ENCODE data around the gene ITGB3.
"Not testable (repeated sequence)": the region's sequence is repeated elsewhere in the genome, so short reads cannot be mapped to it uniquely, and the experiment has no call there.

Gene ITGB3

DNA sequence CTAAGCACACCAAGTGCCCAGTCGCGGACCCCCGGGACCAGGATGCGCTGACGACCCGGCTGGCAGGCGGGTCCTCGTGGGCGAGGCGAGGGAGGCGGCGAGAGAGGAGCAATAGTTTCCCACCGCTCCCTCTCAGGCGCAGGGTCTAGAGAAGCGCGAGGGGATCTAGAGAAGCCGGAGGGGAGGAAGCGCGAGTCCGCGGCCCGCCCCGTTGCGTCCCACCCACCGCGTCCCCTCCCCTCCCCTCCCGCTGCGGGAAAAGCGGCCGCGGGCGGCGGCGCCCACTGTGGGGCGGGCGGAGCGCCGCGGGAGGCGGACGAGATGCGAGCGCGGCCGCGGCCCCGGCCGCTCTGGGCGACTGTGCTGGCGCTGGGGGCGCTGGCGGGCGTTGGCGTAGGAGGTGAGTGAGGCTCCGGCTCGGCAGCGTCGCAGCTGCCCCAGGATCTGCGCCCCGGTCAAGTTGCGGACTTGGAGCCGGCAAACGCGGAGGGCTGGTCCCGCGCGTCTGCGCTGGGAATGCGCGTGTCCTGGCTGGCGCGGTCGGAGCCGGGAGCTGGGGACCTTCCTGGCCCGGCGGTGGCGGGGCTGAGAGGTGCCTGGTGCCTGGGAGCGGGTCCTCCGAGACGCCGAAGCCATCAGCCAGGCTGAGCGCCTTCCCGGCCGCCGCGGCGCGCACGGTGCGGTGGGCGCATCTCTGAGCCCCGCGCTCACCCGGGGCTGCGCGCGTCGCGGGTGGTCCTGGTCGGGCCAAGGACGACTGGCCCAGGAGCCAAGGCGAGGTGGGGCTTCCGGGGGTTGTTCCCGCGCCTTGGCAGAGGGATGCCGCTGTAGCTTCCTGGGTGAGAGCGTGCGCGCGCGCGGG is at the start of gene ITGB3:
Gene ITGB3, plus strand, starts transcription at position 287 of the 862 bp plus-strand sequence. Its CDS starts 35 bp downstream, at position 322.
- in situ Hi-C loops (cut with MboI; ENCODE audit: low sequenced_read_pairs), result no loop called here

- in situ Hi-C loops (cut with MboI; ENCODE audit: low sequenced_read_pairs), result no loop called here
Observed at GRCh38 chr17:47203984-47204721, 49.5 kb upstream of the ITGB3 start.

DNA sequence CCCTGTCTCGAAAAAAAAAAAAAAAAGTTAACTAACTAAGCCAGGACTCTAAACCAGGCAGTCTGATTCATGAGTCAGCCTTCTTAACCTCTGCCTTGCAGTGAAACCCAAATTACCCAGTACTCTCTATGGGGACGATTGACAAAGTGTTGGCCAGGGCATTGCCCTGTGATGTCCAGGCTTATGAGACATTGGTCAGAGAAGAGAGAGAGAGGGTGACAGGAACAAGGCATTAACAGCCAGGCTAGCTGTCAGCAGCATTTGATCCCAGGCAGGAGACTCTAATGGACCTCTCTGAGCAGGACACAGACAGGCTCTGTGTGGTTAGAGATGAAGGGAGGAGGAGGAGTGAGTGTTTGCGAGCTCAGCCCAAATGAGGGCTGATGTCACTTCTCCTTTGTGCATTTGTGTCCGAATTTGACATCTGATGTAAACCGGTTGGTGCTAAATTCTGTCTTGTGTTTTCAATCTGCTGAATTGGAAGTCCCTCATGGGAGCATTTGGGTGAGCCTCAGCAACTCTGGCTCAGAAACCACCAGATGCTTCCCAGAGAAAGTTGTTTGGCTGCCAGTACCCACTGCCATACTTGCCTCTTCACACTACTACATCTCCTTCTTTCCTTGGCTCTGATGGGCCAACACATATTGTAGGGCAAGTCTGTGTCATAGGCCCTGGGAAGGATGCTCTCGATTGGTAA is 48.8 kb upstream of the ITGB3 start:
- in situ Hi-C loops (cut with MboI; ENCODE audit: low sequenced_read_pairs), result no loop called here

DNA sequence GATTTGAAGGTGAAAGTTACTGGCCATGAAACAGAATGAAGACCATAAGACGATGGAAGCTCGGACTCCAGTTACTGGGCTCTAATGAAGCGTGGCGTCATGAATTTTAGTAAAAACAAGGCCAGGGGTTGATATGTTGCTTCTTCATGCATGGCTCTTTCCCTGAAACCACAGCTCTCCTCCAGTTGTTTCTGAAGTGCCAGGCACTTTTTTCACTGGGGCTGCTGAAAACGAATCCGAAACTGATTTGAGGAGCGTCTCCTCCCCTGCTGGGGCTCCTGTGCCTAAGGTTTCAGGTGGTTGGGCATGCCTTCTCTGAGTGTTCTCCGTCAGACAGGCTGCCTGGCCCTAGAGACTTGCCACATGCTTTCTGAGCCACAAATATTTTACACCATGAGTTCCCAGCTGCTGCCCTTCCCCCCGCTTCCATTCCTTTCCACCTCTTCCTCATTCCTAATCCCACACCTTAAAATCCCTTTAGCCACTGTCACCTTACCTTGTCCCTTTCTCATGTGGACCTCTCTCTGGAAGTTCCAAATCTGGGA is 48.1 kb upstream of the ITGB3 start:
- in situ Hi-C loops (cut with MboI; ENCODE audit: low sequenced_read_pairs), result no loop called here

GRCh38 chr17:47207143-47208067 is 46.2 kb upstream of the ITGB3 start:
- in situ Hi-C loops (cut with MboI; ENCODE audit: low sequenced_read_pairs), result no loop called here

GRCh38 chr17:47208744-47209488 is 44.7 kb upstream of the ITGB3 start, which contains the start of gene MYL4:
Gene MYL4, plus strand, starts transcription at chr17:47209348. Its CDS starts 75 bp downstream, at chr17:47209423.
- in situ Hi-C loops (cut with MboI; ENCODE audit: low sequenced_read_pairs), result no loop called here

GRCh38 chr17:47209499-47209898 is 44.1 kb upstream of the ITGB3 start:
- in situ Hi-C loops (cut with MboI; ENCODE audit: low sequenced_read_pairs), result no loop called here

- in situ Hi-C loops (cut with MboI; ENCODE audit: low sequenced_read_pairs), result no loop called here
Observed at GRCh38 chr17:47210105-47210504, 43.5 kb upstream of the ITGB3 start.

- in situ Hi-C loops (cut with MboI; ENCODE audit: low sequenced_read_pairs), result no loop called here
Observed at GRCh38 chr17:47210779-47211178, 42.8 kb upstream of the ITGB3 start.

DNA sequence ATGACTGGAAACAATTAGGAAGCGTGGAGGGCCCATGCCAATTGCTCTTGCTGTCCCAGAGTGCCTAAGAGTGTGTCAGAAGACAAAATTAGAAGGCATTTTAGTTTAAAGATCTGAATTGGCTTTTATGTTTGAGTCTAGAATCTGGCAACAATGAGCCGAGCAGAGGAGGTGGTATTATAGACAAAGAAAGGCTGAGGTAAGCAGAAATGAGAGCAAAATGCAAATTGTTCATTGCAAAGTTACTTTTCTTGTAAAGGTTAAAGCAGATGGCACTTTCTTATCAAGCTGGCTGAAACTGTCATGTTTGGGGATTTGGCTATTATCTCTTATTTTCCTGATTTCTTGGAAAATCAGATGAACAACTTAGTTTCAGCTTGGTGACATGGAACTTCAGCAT is 41.2 kb upstream of the ITGB3 start:
- in situ Hi-C loops (cut with MboI; ENCODE audit: low sequenced_read_pairs), result no loop called here

- in situ Hi-C loops (cut with MboI; ENCODE audit: low sequenced_read_pairs), result no loop called here
Observed at GRCh38 chr17:47213540-47213939, 40.1 kb upstream of the ITGB3 start.

DNA sequence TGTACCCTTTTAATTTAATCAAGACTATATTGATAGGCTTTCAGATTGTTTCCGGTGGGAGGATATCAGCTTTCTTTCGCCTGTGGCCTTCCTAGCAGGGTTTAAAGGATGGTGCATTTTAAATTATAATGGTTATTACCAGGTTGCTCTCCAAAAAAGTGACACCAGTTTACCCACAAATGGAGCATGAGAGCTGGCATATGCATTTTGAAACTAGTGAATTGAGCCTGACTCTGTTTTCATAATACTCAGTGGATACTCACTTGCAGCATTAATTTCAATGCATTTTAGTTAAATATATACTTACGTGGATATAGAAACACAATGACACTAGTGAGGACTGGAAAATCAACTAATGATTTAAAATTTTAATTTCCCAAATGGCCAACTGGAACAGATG is 38.7 kb upstream of the ITGB3 start:
- in situ Hi-C loops (cut with MboI; ENCODE audit: low sequenced_read_pairs), result no loop called here

DNA sequence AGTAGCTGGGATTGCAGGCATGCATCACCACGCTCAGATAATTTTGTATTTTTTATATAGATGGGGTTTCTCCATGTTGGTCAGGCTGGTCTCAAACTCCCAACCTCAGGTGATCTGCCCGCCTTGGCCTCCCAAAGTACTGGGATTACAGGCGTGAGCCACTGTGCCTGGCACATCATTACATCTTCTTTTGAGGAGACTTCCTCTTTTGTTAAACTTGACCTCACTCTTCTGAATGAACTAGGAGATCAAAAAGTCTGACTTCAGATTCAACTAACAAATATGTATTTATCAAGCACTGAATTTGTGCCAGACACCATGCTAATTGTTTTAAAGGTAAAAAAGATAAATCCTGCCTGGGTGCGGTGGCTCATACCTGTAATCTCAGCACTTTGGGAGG is 36.8 kb upstream of the ITGB3 start:
- in situ Hi-C loops (cut with MboI; ENCODE audit: low sequenced_read_pairs), result not testable (repeated sequence)

- in situ Hi-C loops (cut with MboI; ENCODE audit: low sequenced_read_pairs), result not testable (repeated sequence)
Observed at GRCh38 chr17:47217279-47217678, 36.3 kb upstream of the ITGB3 start.

GRCh38 chr17:47218896-47219430 is 34.7 kb upstream of the ITGB3 start:
- in situ Hi-C loops (cut with MboI; ENCODE audit: low sequenced_read_pairs), result no loop called here

DNA sequence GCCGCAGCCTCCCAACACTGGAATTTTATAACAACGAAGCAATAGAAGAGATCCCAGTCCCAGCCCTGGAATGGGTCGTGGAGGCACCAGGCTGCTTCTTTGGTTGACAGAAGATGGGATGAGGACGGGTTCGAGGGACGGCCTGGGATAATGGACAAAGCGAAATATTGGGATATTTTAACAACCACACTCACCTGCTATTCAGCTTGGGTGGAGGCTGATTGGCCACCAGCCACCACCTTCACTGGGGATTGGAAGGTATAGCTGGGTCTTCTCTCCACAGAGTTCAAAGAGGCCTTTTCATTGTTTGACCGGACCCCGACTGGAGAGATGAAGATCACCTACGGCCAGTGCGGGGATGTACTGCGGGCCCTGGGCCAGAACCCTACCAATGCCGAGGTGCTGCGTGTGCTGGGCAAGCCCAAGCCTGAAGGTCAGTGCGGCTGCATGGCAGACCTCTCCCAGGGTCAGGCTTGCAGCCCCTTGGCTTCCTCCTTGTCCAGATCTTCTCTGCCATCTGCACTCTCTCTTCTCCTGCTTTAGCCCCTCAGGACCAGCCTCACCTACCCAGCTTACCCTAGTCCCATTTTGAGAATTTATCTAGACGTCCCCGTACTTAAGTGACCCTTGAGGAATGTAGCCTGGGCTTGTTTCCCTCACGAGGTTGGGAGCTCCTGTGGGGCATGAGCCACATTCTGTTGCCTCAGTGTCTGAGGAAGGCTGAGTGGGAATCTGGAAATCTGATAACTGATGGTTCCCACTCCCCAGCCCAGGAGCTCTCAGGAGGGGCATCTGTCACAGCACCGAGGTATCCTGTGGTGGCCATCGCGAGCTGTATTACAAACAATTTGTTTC is 33.8 kb upstream of the ITGB3 start:
- in situ Hi-C loops (cut with MboI; ENCODE audit: low sequenced_read_pairs), result no loop called here

DNA sequence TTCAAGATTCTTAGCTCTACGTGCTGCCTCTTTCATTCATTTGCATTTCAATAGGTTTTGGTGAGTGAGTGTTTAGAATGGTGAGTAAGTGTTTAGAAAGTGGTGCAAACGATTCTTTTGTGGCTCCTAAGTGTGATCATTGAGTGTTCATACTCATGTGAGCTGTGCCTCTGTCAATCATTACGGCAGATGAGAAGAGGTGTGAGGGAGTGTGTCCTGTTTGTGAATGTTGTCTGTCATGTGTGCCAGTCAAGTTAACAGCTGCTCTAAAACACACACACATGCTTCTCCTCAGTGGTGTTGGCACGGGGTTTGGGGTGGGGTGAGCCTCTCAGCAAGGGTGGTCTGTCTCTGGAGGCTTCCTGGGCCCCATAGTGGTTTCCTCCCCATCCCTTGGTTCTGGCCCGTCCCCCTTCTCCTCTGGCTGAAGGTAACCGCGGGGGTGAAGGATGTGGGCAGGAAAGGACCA is 33.1 kb upstream of the ITGB3 start:
- in situ Hi-C loops (cut with MboI; ENCODE audit: low sequenced_read_pairs), result no loop called here

GRCh38 chr17:47221154-47221553 is 32.5 kb upstream of the ITGB3 start:
- in situ Hi-C loops (cut with MboI; ENCODE audit: low sequenced_read_pairs), result no loop called here

Measured in HL-60/S4 treated with phorbol 12-myristate 13-acetate at 8.2 ng/mL for 4 days and 3 days (cell line).